ENCODE results near the gene RNU1-3.
"Not testable (repeated sequence)": the region's sequence is repeated elsewhere in the genome, so short reads cannot be mapped to it uniquely, and the experiment has no call there.

Gene RNU1-3

GRCh38 chr1:16632044-16632850, 34.5 kb downstream of the RNU1-3 start:
- not testable (repeated sequence) for H3K4me3 ChIP-seq (ENCODE audit: low read length); DNase-seq (ENCODE audit: low read depth)

GRCh38 chr1:16631248-16632043, 35.3 kb downstream of the RNU1-3 start:
- TF ChIP-seq CTCF (conservative IDR thresholded peaks at IDR 0.05; ENCODE audit: low read depth, low read length), result no peak
- H3K4me3 ChIP-seq (ENCODE audit: low read length), result no peak overlapping the region
- no peak for DNase-seq (ENCODE audit: low read depth)

GRCh38 chr1:16630661-16631247, 36.0 kb downstream of the RNU1-3 start:
- H3K4me3 ChIP-seq (ENCODE audit: low read length), result no peak overlapping the region
- no peak for DNase-seq (ENCODE audit: low read depth)
- TF ChIP-seq CTCF (conservative IDR thresholded peaks at IDR 0.05; ENCODE audit: low read depth, low read length), result no peak

DNA sequence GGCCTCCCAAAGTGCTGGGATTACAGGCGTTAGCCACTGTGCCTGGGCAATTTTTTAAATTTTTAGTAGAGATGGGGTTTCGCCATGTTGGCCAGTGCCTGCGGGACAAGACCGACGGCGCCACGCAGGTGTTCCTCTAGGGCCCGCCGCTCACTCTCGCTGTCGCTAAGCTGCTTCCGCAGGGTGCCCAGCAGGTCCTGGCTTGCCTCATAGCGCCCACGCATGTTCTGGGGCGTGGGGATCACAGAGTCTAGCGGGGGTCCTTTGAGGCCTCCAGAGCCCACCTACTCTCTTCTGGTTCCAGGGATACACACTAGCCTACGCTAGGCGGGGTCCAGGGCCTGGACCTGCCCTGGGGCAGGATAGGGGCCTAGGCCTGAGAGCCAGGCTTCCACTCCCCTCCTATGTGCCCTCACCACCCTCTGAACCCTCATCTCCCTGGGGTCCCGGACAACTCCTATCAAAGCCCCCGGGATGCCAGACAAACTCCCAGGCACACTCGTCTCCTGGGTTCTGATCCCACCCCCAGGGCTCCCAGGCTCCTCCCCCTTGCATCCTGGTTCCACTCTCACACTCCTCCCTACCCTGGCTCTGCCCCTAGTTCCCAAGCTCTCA, 36.7 kb downstream of the RNU1-3 start:
- not testable (repeated sequence) for DNase-seq (ENCODE audit: low read depth)

DNA sequence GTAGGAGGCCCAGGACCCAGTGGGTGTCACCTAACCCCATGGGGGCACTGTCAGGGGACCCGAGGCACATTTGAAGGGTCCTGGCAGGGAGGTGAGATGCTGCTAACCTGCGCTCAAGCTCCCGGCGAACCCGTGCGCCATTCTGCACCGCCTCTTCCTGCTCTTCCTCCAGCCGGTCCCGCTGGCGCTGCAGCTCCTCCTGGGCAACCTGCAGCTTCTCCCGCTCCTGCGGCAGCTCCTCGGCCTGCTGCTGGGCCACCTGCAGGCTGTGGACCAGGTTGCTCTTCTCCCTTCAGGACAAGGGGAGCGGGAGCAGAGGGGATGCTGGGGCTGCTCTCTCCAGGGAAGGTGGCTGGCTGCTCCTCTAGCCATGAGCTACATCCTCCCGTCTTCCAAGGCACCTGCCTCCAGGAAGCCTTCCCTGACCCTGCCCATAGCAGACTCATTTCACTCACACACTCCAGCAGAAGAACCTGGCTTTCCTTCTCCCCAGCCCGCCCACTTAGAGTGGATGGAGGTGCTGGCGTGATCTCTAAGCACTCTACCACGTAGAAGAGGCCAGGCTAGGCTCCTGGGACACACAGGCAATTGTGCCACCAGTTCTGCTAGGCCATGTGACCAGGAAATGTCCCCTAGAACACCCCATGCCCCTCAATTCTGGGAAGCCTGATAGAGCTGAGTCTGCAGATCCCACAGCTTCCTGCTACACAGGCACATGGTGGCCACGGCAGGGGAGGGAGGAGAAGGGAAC, 38.2 kb downstream of the RNU1-3 start:
- TF ChIP-seq CTCF (conservative IDR thresholded peaks at IDR 0.05; ENCODE audit: low read depth, low read length), result no peak
- DNase-seq (ENCODE audit: low read depth), result no peak
- no peak overlapping the region for H3K4me3 ChIP-seq (ENCODE audit: low read length)

More for the DNA sequence above, 36.7 kb downstream of the RNU1-3 start:
- not testable (repeated sequence) for H3K4me3 ChIP-seq (ENCODE audit: low read length)

DNA sequence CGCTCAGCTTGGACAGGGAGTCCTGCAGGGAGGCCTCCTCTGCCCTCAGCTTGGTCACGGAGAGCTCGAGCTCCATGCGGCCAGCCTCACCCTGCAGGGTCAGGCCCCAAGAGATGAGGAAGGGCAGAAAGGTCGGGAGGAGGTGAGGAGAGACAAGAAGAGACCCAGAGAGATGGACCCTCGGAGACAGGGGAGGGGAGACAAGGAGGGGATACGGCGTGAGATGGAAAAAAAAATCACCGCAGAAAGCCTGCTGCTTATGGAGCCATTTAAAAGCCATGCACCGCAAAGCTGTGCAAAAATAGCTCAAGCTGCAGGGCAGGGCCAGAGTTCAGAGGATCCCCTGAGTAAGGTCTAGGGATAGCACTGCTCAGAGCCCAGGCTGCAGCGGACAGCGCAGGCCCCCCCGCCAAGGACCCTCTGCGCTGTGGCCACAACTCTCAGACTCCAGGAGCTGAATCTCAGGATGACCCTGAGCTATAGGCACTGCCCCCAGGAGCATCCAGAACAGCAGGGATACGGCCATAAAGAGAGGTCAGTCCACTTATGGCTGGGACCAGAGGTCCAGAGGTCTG, 40.3 kb downstream of the RNU1-3 start:
- DNase-seq (ENCODE audit: low read depth); H3K4me3 ChIP-seq (ENCODE audit: low read length): not testable (repeated sequence)

GRCh38 chr1:16625497-16626408, 41.0 kb downstream of the RNU1-3 start:
- TF ChIP-seq CTCF (conservative IDR thresholded peaks at IDR 0.05; ENCODE audit: low read depth, low read length), result no peak
- no peak for DNase-seq (ENCODE audit: low read depth)
- no peak overlapping the region for H3K4me3 ChIP-seq (ENCODE audit: low read length)

DNA sequence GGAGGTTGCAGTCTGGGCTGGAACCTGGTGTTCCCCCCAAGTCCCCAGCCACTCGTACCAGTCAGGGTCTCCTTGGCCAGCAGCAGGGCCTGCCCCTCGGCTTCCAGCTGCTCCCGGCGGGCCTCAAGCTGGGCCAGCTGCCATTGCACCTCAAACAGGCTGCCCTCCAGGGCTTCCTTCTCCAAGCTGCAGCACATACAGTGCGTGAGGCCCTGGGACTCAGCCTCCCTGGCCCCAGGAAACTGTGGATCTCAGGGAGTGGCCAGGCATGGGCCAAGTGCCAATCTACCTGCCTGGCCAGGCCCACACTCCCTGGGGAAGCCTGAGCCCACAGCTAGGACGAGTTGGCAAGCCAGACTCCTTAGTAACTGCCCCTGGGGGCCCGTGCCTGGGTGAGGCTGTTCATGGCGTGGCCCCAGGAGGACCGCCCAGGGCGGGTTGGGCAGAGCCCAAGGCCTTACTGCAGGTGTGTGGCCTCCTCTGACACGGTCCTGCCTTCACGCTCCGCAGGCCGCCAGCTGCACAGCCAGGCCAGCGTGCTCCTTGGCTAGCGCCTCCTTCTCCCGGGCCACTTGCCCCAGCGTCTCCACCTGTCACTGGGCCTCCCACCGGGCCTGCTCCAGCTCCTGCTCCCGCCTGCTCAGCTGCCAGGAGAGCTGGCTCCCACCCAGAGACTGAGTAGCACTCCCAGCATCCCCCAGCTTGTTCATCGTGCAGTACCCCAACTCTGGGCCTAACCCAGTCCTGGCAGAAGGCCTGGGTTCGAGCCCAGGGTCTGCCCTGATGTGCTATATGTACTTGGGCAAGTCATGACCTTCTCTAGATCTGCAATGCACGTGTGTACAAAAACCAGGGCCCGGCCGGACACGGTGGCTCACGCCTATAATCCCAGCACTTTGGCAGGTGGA, 42.7 kb downstream of the RNU1-3 start:
- DNase-seq (ENCODE audit: low read depth); H3K4me3 ChIP-seq (ENCODE audit: low read length): not testable (repeated sequence)

DNA sequence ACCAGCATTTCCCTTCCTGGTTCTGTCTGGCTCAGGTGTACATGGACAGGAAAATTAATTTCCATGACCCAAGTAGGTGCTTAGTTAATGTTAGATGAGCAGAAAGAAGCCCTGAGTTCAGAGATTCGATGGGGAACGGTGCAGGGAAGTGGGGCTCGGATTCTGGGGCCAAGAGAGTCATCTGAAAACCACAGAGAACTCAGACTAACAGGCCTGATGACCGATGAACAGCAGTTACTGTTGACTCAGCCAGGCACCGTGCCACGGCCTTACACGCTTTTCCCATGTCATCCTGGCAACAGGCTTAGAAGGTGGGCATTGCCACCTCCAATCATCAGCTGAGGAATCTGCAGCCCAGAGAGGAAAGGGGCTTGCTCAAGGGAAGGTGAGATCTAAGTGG, 43.4 kb downstream of the RNU1-3 start:
- H3K4me3 ChIP-seq (ENCODE audit: low read length), result not testable (repeated sequence)
- DNase-seq (ENCODE audit: low read depth), result peak; percentile 19

DNA sequence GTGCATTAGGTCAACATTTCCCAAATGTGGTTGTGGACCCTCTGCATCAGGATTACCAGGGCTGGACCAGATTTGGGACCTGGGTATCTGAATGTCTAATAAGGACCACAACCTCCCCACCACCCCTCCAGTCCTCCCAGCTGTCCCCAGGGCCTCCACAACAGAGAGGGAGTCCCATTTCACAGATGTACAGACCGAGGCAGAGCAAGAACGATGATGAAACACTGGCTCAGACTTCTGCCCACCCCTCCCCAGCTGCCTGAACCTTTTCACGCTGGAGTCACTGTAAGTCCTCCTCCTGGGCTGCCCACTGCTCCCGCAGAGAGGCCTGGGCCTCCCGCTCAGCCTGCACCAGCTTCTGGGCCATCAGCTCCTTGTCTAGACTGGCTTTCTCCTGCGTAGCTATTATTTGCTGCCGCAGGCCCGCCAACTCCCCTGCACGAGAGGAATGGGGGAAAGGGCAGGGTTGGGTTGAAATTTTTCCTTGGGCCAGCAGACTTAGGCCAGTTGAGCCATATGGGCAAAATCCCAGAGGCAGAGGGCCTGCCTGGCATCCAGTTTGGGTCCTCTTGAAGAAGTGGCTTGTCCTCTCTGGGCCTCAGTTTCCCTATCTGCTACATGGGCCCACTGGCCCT, 45.0 kb downstream of the RNU1-3 start:
- DNase-seq (ENCODE audit: low read depth); H3K4me3 ChIP-seq (ENCODE audit: low read length): not testable (repeated sequence)

All from retinal pigment epithelial cell (primary cell).